ENCODE results near the gene TCP11L1.
"Not testable (repeated sequence)": the region's sequence is repeated elsewhere in the genome, so short reads cannot be mapped to it uniquely, and the experiment has no call there.

The TCP11L1 gene, protein sequence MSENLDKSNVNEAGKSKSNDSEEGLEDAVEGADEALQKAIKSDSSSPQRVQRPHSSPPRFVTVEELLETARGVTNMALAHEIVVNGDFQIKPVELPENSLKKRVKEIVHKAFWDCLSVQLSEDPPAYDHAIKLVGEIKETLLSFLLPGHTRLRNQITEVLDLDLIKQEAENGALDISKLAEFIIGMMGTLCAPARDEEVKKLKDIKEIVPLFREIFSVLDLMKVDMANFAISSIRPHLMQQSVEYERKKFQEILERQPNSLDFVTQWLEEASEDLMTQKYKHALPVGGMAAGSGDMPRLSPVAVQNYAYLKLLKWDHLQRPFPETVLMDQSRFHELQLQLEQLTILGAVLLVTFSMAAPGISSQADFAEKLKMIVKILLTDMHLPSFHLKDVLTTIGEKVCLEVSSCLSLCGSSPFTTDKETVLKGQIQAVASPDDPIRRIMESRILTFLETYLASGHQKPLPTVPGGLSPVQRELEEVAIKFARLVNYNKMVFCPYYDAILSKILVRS

DNA sequence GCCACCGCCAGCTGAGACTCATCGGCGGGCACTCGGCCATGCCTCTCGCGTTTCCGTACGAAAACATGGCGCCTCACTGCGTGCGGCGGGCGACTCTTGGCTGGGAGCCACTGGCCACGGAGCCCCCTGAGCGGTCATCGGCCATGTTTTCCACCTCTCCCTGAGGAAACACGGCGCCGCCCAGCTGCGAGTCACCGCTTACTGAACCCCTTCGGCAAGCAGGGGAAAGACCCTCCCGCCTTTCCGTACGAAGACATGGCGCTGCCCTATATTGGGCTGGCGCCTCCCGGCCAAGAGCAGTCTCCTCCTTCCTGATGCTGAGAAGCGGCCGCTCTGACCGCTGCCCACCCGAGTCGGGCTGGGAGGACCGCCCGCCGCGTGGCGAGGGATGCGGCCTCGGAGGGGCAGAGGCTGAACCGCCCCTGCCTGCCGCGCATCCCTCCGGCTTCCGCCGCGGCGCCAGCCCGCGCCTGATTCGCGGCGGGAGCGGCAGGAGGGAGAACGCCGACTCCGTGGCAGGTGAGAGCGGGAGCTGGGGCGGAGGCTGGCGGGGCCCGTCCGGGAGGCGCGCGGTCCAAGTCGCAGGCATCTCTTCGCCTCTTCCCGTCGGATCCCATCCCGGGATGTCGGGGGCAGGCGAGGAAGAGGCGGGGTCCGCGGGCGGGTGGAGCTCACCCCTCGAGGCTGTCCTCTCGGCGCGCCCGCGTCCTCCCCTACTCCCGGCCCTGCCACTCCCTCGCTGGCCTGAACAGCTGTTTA, at the start of gene TCP11L1:
TSS of gene TCP11L1 (plus strand) at position 299 of the 759 bp plus-strand sequence. CDS start 4,202 bp downstream, outside the sequence.
- DNase-seq, result peak; percentile 80

DNA sequence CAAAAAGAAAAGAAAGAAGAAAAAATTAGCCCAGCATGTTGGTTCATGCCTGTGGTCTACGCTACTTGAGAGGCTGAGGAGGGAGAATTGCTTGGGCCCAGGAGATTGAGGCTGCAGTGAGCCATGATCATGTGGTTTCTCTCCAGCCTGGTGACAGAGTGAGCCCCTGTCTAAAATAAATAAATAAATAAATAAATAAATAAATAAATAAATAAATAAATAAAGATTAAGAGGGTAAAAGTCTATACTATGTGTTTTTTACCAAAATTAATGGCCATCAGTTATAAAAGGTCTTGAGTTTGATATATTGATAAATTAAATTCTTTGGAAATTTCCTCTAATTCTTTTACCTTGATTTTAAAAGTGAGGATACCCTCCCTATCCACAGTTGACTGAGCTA, 48.9 kb upstream of the TCP11L1 start:
- DNase-seq, result no peak

DNA sequence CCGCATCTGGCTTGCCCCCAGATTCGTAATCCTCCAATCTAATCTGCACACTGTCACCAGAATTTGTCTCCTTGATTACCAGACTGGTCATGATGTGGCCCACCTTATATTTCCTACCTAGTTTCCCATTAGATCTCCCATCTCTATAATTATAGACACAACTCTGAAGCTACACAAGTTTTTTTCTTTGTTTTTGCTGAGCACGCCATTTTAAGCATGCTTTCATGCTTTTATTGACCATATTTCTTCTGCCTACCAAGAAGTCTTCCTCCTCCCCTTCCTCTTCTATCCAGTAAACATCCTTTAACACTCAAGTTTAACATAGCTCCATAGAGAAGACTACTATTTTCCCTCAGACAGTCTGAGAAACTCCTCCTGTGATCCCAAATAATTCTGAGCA, 47.9 kb upstream of the TCP11L1 start:
- DNase-seq, result no peak

DNA sequence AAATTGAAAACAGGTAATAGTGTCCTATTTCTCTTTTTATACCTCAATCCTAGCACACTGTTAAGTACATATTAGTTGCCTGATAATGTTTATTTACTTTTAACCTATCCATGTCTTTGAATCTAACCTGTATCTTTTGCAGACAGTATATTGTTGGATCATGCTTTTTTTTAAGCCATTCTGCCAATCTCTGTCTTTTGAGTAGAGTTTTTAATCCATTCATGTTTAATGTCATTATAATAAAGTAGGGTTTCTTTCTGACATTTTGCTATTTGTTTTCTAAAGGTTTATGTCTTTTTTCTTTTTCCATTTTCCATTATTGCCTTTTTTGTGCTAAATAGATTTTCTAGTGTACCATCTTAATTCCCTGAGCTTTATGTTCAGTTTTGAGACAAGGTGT, 47.5 kb upstream of the TCP11L1 start:
- no peak for DNase-seq

DNA sequence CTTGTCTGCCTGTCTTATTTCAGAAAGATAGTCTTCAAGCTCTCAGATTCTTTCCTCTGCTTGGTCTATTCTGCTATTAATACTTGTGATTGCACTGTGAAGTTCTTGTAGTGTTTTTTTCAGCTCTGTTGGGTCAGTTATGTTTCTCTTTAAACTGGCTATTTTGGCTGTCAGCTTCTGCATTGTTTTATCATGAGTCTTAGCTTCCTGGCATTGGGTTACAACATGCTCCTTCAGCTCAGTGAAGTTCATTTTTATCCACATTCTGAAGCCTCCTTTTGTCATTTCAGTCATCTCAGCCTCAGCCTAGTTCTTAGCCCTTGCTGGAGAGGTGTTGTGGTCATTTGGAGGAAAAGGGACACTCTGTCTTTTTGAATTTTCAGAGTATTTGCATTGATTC, 39.2 kb upstream of the TCP11L1 start:
- no peak for DNase-seq

DNA sequence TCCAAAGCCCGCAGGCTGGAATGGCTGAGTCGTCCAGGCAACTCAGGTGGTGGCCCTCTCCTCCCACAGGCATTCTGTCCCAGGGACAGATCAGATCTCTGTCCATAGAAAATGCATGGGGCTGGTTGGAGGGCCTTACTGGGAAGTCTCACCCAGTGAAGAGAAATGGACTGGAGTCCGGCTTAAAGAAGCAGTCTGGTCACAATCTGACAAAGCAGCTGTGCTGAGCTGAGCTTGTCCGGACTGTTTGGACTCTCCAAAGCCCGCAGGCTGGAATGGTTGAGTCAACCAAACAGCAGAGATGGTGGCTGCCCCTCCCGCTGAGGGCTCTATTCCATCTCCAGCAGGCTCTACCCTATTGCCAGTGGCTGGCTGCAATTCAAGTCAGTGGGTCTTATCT, 38.1 kb upstream of the TCP11L1 start:
- no peak for DNase-seq

DNA sequence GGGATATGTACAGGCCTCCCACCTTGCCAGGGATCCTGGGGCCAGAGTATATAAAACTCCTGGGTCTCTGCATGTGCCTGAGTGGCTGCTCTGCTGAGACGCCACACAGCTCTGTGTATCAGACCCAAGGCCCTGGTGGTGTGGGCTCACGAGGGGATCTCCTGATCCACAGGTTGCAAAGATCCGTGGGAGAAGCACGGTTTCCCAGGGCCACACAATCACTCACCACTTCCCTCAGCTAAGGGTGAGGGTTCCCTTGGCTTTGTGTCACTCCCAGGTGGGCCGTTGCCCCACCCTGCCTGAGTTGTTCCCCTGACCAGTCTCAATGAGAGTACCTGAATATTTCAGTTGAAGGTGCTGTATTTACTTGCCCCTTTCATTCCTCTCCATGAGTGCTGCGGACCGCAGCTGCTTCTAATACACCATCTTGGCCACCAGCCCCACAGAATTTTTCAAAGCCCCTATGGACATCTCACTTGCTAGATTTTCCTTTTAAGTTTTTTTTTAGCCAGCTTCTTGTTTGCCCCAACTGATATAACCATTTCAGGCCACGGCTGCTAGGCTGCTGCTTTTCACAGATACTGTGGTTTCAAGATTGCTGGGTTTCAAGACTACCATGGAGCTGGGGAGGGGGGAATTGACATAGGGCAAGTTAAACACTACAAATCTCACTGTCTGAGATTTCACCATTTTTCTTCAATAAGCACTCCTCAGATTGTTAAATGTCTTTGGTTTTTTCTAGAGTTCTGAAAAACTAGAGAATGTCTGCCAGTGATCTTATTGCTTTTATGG, 37.4 kb upstream of the TCP11L1 start:
- no peak for DNase-seq

DNA sequence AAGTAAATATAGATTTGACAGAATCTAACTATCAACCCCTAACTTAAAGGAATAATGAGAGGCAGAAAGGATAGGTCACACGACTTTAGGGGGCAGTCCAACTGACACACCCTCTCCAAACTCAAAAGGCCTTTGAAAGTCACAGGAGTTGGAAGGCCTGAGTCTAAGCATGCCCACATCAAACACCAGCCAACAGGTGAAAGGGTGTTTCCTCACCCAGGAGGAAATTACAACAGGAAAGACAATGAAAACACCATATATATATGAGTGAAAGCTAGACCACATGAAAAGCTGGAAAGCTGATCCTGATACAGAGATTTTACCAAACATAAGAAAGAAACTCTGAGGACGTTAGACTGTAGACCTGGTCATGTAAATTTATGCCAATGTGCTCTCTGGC, 34.2 kb upstream of the TCP11L1 start:
- no peak for DNase-seq

DNA sequence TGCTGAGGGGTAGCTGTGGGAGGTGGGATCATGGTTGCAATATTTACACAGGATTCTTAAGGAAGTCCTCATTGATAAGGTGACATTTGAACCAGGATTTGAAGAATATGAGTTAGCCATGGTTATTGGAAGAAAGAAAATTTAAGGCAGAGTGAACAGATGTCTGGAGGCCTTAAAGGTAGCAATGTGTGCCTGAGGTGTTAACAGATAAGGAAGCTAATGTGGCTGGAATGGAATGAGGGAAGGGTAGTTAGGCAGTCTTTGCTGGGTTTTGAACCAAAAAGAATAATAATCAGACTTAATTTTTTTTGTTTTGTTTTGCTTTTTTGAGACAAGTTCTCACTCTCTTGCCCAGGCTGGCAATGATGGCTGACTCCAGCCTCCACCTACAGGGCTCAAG, 33.4 kb upstream of the TCP11L1 start:
- no peak for DNase-seq

DNA sequence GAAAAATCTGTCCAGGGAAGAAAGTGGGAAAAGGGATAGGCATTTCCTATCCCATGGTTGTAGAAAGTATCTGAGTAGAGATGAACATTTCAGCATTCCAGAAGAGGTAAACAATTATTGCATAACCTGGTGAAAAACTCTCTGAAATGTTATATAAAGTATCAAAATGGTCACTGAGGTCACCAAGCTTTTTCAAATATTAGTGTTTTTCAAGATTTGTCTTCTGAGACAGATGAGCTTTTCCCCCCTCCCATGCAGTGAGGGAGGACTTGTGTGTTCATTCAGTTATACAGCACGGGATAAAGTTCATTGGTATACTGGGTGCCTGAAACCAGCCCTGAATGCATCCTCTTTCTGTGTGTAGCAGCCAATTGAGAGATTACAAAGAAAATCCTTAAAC, 25.6 kb upstream of the TCP11L1 start:
- DNase-seq, result no peak

DNA sequence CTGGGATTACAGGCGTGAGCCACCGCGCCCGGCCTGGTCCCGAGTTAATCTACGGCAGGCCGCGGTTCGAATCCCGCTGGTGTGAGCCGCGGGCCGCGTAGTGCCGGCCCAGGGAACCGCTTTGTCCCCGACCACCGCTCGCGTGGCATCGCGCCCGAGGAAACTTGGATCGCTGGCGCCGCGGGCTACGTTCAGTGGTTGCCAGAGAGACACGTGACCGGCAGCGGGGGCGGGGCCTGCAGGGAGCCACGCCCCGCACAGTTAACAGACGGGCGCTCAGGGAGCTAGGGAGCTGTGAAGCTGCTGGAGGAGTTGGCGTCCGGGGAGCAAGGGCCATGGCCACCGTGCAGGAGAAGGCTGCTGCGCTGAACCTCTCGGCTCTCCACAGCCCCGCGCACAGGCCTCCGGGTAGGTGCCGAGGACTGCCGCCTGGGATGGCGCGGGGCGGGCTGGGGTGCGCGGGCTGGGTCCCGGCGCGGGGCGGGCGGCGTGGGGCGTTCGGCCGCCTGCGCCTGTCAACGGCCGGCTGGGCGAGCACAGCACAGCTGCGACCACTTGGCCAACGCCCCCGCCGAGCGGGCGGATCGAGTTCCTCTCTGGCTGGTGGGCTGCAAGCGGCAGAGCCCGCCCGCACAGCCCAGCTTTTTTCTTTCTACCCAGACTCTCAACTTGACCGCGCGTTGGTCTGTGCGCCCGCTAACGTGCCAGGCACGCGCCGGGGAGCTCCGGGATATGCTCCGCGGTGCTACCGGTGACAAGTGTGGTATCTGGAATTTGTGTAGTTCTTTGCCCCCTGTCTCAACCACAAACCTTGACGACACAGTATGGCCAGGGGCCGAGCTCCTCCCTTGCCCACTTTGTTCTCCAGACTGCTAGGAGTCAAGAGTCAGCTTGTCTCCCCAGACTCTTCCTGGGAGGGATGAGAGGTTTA, 23.5 kb upstream of the TCP11L1 start, which contains the start of gene DEPDC7:
TSS of gene DEPDC7 (plus strand) at position 258 of the 931 bp plus-strand sequence. CDS start at position 336, 78 bp downstream.
- DNase-seq, result peak; percentile 82

DNA sequence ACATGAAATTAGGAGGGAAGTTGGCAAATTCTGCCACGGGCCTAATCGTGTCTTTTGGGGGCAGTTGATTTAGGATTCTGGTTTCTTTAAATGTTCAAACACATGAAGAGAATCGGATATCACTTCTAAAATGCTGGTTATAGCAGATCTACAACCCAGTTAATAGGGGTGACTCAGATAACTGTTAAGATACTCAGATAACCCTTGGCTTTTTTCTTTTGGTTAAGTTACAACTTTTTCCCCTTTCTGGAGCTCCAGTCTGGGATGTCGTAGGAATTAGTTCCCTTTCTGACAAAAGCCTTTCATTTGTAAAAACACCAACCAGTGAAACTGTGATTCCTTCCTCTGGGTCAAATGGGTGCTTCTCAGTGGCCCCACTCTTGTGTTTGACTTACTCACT, 22.7 kb upstream of the TCP11L1 start:
- DNase-seq, result no peak

DNA sequence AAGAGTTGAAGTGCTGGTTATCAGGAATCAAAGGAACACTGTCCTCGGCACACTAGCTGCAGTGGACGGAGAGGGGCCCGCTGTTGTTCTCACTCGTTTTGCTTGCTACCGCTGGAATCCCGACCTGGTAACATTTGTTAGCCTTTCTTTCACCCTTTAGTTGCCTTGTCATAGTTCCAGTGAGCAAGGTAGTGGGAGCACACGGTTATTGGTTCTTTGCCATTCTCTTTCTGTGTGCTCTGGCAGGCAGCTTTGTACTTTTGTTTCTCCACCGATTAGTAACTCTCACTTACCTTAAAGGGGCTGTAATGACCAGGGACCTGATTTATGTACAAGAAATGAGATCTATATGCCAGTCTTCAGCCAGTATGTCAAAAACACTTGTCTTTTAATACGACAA, 21.9 kb upstream of the TCP11L1 start:
- DNase-seq, result no peak

DNA sequence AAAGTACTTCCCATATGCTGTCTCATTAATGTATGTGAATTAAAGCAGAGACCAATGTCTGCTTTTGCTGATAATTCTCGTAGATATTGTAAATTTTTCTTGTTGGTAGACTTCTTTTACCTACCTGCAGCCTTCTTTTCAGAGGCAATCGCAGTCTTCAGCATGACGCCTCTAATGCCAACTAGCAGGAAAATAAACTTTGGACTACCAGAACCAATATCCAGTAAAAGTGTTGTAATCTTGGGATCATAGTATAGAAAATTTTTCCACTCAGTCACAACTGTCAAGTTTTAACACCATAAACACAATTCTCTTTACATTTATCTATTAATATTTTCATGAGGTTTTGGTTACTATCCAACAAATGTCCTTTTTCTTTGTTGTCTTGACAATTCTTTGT, 21.4 kb upstream of the TCP11L1 start:
- DNase-seq, result no peak

DNA sequence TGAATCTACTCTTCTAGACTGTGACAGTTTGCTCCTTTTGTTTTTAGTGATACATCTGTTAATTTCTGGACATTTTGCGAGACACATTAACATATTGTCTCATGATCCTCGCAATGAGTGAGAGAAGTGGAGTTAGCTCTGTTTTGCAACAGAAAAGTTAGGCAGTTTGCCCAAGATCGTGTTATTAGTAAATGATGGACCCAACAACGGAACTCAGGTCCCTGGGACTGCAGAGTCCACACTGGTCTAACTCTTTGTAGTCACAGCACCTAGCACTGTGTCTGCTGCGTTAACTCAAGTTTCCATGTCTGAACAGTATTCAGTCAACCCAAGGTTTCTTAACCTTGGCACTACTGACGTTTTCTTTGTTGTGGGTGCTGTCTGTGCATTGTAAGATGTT, 20.5 kb upstream of the TCP11L1 start:
- DNase-seq, result no peak

DNA sequence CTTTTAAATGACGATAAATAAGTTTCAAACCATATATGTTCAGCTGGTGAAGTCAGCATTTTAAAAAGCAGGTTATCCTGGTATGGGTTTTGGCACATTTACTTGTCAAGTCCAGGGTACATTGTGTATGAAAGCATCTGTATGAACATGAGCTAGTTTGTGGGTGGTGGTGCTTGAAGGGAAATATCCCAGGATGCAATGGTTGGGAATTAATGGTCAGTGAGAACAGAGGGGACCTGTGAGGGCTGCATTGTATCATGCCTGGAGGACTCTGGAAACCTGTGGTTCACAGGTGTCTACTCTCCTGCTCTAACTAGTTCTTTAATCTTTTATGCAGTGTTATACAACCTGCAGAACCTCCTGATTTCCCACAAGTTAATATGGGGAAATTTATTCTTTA, 17.9 kb upstream of the TCP11L1 start:
- DNase-seq, result no peak

DNA sequence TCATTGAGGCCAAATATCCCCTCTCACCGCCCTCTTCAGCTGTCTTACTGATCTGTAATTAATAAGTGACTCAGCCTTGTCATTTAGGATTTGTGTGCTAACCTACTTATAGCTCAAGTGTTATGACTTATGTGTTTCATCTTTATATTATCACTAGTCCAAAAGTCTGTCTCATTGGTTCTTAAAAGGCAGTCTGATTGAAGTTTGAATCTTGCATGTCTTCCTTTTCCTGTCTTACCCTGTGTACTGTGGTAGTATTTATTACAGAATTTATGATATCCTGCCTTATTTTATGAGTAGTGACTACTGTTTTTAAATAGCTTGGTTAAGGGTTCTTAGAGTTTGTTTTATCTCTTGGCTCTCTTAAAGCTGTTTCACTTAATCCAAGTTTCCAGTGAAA, 17.4 kb upstream of the TCP11L1 start:
- no peak for DNase-seq

DNA sequence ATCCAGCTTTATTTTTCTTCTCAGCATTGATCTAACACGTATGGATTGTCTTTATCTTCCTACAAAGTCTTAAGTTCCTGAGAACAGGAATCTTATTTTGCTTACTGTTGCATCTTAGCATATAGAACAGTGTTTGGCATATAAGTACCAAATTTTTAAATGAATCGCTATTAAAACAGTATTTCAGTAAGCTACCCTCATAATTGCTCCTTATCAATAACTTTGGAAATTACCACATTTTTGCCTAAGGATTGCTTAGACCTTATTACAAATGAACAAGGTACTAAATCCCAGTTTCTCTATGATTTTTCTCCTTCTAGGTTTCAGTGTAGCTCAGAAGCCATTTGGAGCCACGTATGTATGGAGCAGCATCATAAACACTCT, 14.0 kb upstream of the TCP11L1 start:
- DNase-seq, result no peak

DNA sequence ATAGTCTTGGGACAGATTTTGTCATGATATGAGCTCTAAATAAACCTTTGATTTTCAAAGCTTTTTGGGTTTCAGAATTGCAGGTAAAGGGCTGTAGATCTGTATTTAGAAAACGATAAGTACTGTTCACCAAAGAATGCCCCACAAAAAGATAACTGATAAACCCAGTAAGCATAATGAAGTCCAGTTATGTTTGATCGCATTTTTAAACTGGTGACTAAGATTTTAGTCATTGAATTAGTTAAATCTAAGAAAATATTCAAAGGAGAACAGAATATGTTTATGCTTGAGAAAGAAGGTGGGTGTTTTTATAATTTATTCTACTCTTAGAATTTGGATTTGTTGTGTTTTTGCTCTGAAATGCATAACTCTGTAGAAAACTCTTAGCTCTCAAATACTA, 12.1 kb upstream of the TCP11L1 start:
- no peak for DNase-seq

DNA sequence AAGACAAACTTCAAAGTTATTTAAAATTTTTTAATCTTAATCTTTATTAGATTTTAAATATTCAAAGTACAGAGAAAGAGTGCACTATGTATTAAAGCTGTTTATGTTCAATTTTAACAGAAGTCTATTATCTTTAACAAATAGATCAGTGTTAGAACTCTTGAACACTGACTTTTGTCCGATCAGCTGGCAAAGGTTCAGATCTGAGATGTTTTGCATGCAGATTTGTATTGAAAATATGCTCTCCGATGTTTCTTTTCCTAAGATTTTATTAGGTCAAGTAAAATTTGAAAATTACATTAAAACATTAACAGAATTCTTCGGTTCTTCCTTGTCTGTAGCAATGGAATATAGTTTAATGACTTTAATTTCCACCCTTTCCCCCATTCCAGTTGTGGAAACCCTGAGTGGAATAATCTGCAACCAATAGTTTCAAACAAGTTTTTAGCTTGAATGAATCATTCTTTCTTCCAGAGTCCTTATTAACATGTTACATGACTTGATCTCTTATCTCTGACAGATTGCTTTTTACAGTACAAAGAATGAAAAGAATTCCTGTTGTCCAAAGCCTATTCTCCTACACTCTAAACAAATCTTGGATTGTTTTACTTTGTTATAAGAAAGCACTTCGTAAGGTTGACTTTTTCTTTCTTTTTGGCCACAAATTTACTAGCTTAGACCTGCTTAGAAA, 11.4 kb upstream of the TCP11L1 start:
- DNase-seq, result no peak

DNA sequence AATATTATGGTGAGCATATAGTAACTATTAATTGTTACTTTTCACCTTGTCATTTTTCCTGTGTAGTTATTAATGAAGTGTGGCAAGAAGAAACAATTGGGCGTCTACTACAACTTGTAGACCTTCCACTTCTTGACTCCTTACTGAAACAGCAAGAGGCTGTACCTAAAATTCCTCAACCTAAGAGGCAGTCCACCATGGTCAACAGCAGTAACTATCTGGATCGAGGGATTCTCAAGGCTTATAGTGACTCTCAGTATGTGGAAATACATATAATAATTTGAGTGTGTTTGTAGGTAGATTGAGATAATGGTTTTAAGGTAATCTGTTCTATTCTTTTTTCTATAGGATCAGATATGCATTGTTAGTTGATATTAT, 10.8 kb upstream of the TCP11L1 start:
- no peak for DNase-seq

DNA sequence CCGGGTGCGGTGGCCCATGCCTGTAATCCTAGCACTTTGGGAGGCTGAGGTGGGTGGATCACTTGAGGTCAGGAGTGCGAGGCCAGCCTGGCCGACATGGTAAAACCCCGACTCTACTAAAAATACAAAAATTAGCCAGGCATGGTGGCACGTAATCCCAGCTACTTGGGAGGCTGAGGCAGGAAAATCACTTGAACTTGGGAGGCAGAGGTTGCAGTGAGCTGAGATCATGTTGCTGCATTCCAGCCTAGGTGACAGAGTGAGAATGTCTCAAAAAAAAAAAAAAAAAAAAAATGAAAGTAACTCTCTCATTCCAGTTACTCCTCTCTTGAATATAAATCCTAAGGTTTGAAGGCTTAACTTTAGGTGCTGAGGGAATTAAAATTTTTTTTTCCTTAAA, 10.2 kb upstream of the TCP11L1 start:
- DNase-seq, result not testable (repeated sequence)
